HG02759 (cell line): ENCODE data around the gene KDM5B.
"Not testable (repeated sequence)": the region's sequence is repeated elsewhere in the genome, so short reads cannot be mapped to it uniquely, and the experiment has no call there.

ENCODE experiments used
- ATAC-seq: cut with Tn5 transposase; IDR thresholded peaks from one replicate; pipeline ENCODE4 v1.9.1; 2021; ENCODE audit warnings: mild to moderate bottlenecking, moderate library complexity; ENCODE audit not compliant: unreplicated experiment

KDM5B gene

GRCh38 chr1:202812176-202813026 is 4.2 kb upstream of the KDM5B start:
- no peak for ATAC-seq

- peak; percentile 16 for ATAC-seq
Observed at GRCh38 chr1:202811296-202812175, 3.3 kb upstream of the KDM5B start.

DNA sequence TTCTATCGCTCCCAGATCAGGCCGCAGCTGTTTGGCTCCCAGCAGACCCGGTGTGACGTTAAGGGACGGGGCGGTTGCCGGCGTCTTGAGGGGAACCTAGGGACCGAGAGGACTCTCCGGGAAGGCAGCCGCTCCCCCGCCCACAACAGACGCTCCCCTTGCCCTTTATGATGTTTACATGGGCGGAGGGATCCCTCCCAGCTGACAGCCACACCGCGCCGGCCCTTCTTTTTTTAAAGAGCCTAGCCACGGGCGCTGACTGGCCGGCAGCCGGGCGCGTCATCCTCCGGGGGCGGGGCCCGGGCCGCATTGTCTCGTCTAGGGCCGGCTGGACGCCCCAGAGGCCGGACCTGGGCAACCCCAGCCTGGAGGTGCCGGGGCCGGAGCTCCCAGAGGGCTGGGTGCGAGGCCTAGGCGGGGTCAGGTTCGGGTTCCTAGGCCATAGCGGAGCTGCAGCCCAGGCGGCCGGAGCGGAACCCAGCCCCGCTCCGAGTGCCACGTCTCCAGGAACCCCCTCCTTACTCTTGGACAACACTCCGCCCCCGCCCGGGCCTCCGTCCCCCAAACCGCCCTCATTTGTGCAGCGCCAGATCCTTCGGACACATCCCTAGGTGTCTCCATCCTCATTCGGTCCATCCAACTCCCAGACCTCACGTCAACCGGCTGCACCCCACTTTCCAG is 2.5 kb upstream of the KDM5B start, which contains the start of gene PCAT6:
PCAT6 (plus strand) TSS at position 340 of the 681 bp plus-strand sequence.
- ATAC-seq = peak; percentile 84

- no peak for ATAC-seq
Observed at GRCh38 chr1:202810193-202810614, 2.0 kb upstream of the KDM5B start.

- no peak for ATAC-seq
Observed at GRCh38 chr1:202809597-202810159, 1.5 kb upstream of the KDM5B start.

- no peak for ATAC-seq
Observed at GRCh38 chr1:202807451-202807925, 733 bp downstream of the KDM5B start.

GRCh38 chr1:202806845-202807450 is 1.3 kb downstream of the KDM5B start:
- no peak for ATAC-seq

- no peak for ATAC-seq
Observed at GRCh38 chr1:202805886-202806844, 2.1 kb downstream of the KDM5B start.

DNA sequence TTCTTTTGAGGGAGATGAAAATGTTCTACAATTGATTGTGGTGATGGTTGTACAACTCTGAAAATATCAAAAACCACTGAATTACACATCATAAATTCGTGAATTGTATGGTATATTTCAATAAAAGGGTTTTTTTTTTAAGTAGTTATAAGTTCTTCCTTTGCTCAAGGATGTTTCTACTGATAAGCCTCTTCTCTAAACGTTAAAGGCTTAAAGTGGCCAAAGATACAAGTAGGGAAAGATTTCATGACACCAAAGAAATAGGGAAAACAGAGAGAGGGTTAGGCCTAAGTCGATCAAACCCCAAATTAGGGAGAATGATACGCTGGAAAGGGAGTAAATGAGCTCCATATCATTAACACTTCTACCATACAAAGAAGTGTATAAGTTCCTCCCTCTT is 4.1 kb downstream of the KDM5B start:
- no peak for ATAC-seq

- no peak for ATAC-seq
Observed at GRCh38 chr1:202802998-202803932, 5.0 kb downstream of the KDM5B start.

- no peak for ATAC-seq
Observed at GRCh38 chr1:202802034-202802433, 6.2 kb downstream of the KDM5B start.

DNA sequence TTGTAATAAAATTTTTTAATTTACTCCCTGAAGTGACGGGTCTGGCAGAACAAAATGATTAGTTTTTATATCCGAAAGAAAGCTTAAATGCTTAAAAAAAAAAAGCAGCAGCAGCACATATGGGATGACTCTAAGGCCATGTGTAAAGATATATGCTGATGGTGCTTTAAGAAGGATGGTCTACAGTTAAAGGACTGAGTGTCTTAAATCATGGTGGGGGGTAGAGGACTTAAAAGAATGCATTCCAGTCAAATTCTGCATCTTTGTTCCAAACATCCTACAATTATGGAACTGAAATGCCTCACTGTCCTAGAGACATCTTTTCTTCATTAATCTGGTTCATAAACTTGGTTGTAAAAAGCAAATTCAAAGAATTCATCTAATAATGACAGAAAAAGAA is 7.0 kb downstream of the KDM5B start:
- no peak for ATAC-seq

- ATAC-seq = no peak
Observed at GRCh38 chr1:202800742-202801141, 7.5 kb downstream of the KDM5B start.

GRCh38 chr1:202798792-202799331 is 9.4 kb downstream of the KDM5B start:
- ATAC-seq = no peak

GRCh38 chr1:202798260-202798659 is 10.0 kb downstream of the KDM5B start:
- no peak for ATAC-seq

DNA sequence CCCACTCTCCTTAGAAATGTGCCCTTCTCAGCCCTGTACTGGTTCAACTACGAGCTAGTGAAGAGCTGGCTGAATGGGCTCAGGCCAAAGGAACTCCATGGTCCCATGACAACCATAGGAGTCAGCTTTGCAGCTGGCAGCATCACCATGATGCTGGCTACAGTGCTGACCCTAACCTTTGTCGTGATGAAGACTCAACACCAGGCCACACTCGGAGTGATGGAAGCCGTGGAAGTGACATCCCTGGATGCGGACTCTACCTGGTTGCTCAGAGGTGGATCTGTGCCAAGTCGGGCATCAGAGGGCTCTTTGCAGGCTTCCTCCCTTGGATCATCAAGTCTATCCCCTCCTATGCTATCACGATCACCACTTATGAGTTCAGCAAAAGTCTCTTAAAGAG is 11.6 kb downstream of the KDM5B start:
- ATAC-seq = no peak

DNA sequence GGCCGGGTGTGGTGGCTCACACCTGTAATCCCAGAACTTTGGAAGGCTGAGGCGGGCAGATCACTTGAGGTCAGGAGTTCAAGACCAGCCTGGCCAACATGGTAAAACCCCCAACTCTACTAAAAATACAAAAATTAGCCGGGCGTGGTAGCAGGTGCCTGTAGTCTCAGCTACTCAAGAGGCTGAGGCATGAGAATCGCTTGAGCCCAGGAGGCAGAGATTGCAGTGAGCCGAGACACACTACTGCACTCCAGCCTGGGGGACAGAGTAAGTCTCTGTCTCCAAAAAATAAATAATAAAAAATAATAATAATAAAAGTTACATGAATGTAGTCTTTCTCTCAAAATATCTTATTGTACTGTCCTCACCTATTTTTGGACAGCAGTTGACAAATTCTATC is 13.3 kb downstream of the KDM5B start:
- ATAC-seq = not testable (repeated sequence)
